Posterior cingulate gyrus (tissue), 11 donors: ENCODE measurements around the gene NBPF26.
"Not testable (repeated sequence)": the region's sequence is repeated elsewhere in the genome, so short reads cannot be mapped to it uniquely, and the experiment has no call there.

ENCODE experiments used
- DNase-seq, 10 donors: peaks; one replicate each; pipeline versions ENCODE4 v3.0.0 to v3.0.0-alpha.2; 2020 to 2021; ENCODE audit warnings: mixed read lengths in 3 of 10
- intact Hi-C: fragments of 100-400 bp; cut with DNase I; formaldehyde crosslinking; loops from one replicate; pipeline ENCODE4 v1.15.1; 2023

NBPF26 gene

DNA sequence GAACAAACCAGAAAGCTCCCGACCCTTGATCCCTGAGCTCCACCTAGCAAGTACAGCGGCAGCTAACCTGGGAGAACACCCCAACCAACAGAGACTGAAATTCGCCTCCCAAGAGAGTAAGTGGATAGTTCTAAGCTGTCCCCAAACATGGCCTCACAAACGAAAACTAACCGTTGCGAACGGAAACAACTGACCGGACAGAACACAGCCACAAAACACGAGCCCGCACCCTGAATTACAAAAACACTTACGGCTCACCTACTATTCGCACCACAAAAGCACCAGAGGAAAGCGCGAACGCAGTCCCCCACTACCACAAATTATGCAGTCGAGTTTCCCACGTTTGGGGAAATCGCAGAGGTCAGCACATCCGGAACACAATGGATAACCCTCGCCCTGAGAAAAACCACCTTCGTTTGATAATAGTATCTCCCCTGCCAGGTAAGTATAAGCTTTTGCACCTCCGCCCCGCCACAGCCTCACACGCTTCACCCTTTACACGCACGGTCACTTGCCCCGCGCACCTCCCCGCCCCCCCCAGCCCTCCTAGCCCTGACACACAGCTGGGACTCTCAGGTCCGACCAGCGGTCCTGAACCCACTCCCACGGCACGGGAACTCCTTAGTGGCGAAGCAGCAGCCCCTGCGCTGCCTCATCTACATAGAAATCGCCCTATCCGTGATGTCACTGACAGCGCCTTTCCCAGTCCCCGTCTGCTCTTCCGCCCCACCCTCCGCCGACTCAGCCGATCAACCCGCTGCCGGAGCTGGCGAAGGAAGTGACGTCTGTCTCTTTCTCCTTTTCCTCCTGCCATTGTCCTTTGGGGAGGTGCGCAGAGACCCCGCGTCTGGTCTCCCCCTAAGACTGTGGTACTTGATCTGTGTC is 127.0 kb downstream of the NBPF26 start:
- intact Hi-C loops: not testable (repeated sequence)
- peak in 8 of 10 donors; percentile 66 to 98 (median 80) for DNase-seq

DNA sequence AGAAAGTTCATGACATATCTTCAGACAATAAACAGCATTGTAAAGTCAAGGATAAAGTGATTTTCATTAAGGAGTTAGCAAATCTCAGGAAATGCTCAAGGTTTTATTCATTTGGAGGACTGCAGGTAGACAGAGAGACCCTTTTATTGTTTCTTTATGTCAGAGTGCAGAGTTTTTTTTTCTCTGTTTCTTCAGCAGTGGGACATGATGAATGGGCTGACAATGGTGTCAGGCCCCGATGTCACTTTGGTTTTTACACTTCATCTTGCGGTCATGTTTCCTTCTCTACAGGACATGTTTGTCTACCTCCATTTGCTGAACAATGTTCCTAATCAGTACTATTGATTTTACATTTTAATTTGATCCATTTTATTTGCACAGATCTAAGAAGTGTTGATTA is 134.4 kb downstream of the NBPF26 start:
- intact Hi-C loops: not testable (repeated sequence)

DNA sequence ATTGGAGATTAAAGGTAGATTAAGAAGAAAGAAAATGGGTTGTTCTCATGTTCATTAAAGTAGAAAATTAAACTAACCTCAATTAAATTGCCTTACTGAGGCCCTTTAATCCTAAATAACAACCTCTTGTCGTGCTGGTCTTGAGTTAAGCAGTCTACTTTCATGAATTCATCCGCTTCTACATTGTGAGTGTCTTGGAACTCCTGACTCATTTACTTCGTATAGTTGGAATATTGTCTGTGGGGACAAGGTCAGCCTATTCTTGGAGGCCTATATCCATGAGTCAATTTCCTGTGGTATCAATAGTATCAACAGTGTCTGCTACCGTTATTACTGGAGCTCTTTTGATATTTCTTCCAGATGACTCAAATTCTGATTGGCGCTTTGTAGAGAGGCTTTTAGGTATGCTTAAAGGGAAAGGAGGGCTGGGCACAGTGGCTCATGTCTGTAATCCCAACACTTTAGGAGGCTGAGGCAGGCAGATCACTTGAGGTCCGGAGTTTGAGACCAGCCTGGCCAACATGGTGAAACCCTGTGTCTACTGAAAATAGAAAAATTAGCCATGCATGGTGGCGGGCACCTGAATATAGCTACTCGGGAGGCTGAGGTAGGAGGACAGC is 136.0 kb downstream of the NBPF26 start:
- DNase-seq, intact Hi-C loops: not testable (repeated sequence)

More for the DNA sequence above, 134.4 kb downstream of the NBPF26 start:
- not testable (repeated sequence) for DNase-seq

DNA sequence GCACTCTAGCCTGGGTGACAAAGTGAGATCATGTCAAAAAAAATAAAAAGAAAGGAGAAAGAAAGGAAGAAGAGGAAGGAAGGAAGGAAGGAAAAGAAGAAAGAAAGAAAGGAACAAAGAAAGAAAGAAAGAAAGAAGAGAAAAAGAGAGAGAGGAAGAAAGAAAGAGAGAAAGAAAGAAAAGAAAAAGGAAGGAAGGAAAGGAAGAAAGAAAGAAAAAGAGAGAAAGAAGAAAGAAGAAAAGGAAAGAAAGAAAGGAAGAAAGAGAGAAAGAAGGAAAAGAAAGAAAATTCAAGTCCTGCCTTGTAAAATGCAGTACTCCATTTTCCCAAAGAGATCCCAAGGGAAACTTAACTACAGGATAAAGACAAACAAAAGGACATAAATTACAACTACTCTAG is 154.5 kb downstream of the NBPF26 start:
- DNase-seq, intact Hi-C loops: not testable (repeated sequence)

- intact Hi-C loops: not testable (repeated sequence)
Measured at GRCh38 chr1:120880056-120880455, 156.3 kb downstream of the NBPF26 start.

DNA sequence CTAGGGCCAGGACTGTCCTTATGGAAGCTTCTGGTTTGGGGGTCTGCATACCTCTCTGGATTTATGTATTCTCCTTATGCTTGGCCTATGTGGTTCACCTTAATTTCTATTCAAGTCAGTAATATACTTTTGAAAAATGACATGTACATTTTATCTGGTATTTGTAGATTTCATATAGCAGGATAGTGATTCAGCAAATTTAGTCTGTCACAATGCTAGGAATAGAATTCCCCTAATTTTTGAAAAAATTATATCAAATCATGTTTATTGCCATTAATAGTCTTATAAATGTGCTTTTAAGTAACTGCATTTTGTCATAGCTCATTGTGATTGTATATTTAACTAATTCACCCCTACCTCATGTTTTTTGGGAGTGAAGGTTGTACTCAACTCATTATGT is 158.2 kb downstream of the NBPF26 start:
- not testable (repeated sequence) for DNase-seq

More at GRCh38 chr1:120880056-120880455, 156.3 kb downstream of the NBPF26 start:
- not testable (repeated sequence) for DNase-seq

More for the DNA sequence above, 158.2 kb downstream of the NBPF26 start:
- intact Hi-C loops: not testable (repeated sequence)
